Epithelial cell of proximal tubule (primary cell): Measurements from ENCODE around the gene U2AF2. TPM values are rescaled to one million over a fixed set of nuclear protein-coding genes. Genes with fewer than 3 reads are reported as not detected.
"Not testable (repeated sequence)": the region's sequence is repeated elsewhere in the genome, so short reads cannot be mapped to it uniquely, and the experiment has no call there.

Experiments
- DNase-seq: peaks from one replicate; pipeline ENCODE4 v3.0.0-alpha.2; 2011; ENCODE audit warnings: low read depth
- H3K4me3 ChIP-seq: 2 replicates; pipeline ENCODE4 v1.5.1; 2011; ENCODE audit warnings: low read depth, mild to moderate bottlenecking, low read length
- CTCF ChIP-seq: conservative IDR thresholded peaks from 2 replicates; pipeline ENCODE4 v1.5.1; 2012; ENCODE audit warnings: low read depth, mild to moderate bottlenecking, low read length
- total RNA-seq: library from RNA; depleted of rRNA; stranded (reverse); fragments of >200 nt; gene quantifications from 2 replicates; pipeline ENCODE4 v1.2.3, GENCODE V29; 2015

U2AF2 gene
- total RNA-seq, 1 donor from 2014 or later, result 142 TPM

- no peak for TF ChIP-seq CTCF
- H3K4me3 ChIP-seq, result no peak overlapping the region
- no peak for DNase-seq
These were observed 58.2 kb downstream of the U2AF2 start for GRCh38 chr19:55712804-55713631.

- no peak for TF ChIP-seq CTCF
- DNase-seq, result no peak
- H3K4me3 ChIP-seq, result no peak overlapping the region
These were observed 61.7 kb downstream of the U2AF2 start for GRCh38 chr19:55716531-55716930.

- H3K4me3 ChIP-seq, result no peak overlapping the region
These were observed 62.4 kb downstream of the U2AF2 start for GRCh38 chr19:55717251-55717650.

GRCh38 chr19:55717879-55718711, 63.3 kb downstream of the U2AF2 start:
- not testable (repeated sequence) for DNase-seq, H3K4me3 ChIP-seq

More at GRCh38 chr19:55717251-55717650, 62.4 kb downstream of the U2AF2 start:
- DNase-seq, result no peak
- no peak for TF ChIP-seq CTCF

GRCh38 chr19:55720214-55720746, 65.4 kb downstream of the U2AF2 start:
- H3K4me3 ChIP-seq, result no peak overlapping the region
- DNase-seq, result no peak
- no peak for TF ChIP-seq CTCF

- TF ChIP-seq CTCF, result no peak
- no peak overlapping the region for H3K4me3 ChIP-seq
- no peak for DNase-seq
These were observed 66.0 kb downstream of the U2AF2 start for GRCh38 chr19:55720801-55721200.

- DNase-seq, result no peak
- no peak overlapping the region for H3K4me3 ChIP-seq
- no peak for TF ChIP-seq CTCF
These were observed 68.7 kb downstream of the U2AF2 start for GRCh38 chr19:55723491-55723890.
